ENCODE data around the gene ST7L. TPM values are rescaled to one million over a fixed set of nuclear protein-coding genes. Genes with fewer than 3 reads are reported as not detected.

ST7L gene
- total RNA-seq, 2 donors from 2014 or later = 10.5 to 14.5 TPM

DNA sequence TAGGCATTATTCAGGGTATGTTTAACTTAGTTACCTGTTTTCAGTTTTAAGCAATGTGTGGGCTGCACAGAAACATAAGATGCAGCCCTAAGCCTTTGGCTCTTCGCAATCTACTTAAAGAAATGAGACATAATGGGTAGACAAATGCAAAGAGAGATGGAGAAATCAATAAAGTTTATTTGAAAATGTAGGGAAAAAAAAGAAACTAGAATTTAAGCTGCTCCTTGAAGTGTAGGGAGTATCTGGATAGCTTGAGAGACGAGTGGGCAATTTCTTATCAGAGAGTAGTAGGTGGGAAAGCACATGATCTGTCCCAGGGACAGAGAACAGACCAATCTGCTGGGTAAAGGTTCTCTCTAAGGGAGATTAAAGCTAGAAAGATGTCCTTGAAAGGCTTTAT is 101.3 kb downstream of the ST7L start:
- Histone ChIP-seq H3K27me3 (no peaks in the 10 kb centered on the region), H3K27ac (peak overlapping the region; percentile 48 to 77), H3K4me1 (peaks cover 0 to 46% of the 10 kb centered on the region in 2 donors), H3K4me3 (no peak overlapping the region), H3K36me3 (peaks cover 5% of the 10 kb centered on the region), H3K9me3 (no peaks in the 10 kb centered on the region)
- no peak for DNase-seq (ENCODE audit: low spot score)
- TF ChIP-seq, protein P1, sequence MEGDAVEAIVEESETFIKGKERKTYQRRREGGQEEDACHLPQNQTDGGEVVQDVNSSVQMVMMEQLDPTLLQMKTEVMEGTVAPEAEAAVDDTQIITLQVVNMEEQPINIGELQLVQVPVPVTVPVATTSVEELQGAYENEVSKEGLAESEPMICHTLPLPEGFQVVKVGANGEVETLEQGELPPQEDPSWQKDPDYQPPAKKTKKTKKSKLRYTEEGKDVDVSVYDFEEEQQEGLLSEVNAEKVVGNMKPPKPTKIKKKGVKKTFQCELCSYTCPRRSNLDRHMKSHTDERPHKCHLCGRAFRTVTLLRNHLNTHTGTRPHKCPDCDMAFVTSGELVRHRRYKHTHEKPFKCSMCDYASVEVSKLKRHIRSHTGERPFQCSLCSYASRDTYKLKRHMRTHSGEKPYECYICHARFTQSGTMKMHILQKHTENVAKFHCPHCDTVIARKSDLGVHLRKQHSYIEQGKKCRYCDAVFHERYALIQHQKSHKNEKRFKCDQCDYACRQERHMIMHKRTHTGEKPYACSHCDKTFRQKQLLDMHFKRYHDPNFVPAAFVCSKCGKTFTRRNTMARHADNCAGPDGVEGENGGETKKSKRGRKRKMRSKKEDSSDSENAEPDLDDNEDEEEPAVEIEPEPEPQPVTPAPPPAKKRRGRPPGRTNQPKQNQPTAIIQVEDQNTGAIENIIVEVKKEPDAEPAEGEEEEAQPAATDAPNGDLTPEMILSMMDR (IDR thresholded peaks at IDR 0.05) = no peak

DNA sequence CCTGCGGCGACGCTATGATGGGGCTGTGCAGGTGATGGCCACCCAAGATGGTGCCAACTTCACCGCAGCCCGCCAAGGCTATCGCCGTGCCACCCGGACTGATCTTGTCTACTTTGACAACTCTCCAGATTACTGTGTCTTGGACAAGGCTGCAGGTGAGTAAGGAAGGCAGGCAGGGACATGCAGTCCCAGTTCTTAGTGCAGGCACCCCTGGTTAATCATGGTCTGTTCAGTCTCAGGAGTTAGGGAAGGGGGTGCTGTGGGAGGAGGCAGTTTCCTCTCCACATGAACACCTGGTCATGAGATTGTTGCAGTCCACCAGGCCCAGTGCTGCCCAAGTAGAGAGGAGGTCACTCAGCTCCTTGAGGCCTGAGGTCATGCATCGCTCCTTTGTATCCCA is 101.7 kb downstream of the ST7L start:
- TF ChIP-seq, protein P1 (IDR thresholded peaks at IDR 0.05) = no peak
- H3K4me3 ChIP-seq = no peak overlapping the region
- H3K27ac ChIP-seq = peak overlapping the region in 1 of 2 donors; percentile 77
- no peak for DNase-seq (ENCODE audit: low spot score)
- peaks cover 5% of the 10 kb centered on the region for H3K36me3 ChIP-seq
- H3K27me3 ChIP-seq = no peaks in the 10 kb centered on the region
- H3K4me1 ChIP-seq = peaks cover 0 to 46% of the 10 kb centered on the region in 2 donors
- no peaks in the 10 kb centered on the region for H3K9me3 ChIP-seq

DNA sequence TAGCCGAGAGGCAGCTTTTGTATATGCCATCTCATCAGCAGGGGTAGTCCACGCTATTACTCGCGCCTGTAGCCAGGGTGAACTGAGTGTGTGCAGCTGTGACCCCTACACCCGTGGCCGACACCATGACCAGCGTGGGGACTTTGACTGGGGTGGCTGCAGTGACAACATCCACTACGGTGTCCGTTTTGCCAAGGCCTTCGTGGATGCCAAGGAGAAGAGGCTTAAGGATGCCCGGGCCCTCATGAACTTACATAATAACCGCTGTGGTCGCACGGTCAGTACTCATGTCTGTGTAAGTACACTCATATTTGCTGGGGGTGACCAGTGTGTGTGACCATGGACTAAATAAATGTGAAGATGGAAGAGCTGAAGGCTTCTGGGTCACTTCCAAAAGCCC is 102.8 kb downstream of the ST7L start:
- H3K27me3 ChIP-seq = no peaks in the 10 kb centered on the region
- TF ChIP-seq, protein P1 (IDR thresholded peaks at IDR 0.05) = no peak
- peak overlapping the region in 1 of 2 donors; percentile 77 for H3K27ac ChIP-seq
- H3K36me3 ChIP-seq = peaks cover 5% of the 10 kb centered on the region
- DNase-seq (ENCODE audit: low spot score) = no peak
- peaks cover 0 to 46% of the 10 kb centered on the region in 2 donors for H3K4me1 ChIP-seq
- H3K9me3 ChIP-seq = no peaks in the 10 kb centered on the region
- no peak overlapping the region for H3K4me3 ChIP-seq

DNA sequence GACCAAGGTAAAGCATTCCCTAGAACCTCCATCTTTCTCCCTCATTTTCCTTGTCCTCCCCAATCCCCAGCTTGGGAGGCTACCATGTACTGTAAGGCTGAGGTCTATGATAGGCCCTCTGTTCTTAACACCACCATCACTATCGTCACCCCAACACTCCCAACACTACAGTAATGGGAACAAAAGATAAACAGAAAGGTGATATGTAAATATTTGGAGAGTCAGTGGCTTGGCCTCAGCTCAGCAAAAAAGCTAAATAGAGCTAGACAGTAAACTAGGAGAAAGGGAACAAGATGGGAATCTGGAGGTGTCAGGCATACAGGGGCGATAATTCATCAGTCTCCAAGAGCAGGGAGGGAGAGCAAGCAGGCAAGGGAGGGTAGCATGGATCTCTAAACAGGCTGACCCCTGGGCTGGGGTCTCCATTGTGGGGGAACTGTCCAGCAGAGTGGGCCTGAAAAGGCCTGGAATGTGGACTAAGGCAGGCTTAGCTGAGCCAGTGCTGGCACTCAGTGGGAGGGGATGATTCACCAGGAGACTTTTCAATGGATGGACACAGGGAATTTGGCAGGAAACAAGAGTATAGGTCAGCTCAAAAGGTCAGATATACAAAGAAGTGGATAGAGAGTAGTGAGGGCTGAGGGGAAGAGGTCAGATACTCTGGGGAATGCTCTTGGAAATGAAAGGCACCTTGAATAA is 103.5 kb downstream of the ST7L start:
- peak overlapping the region in 1 of 2 donors; percentile 77 for H3K27ac ChIP-seq
- no peaks in the 10 kb centered on the region for H3K9me3 ChIP-seq
- H3K4me3 ChIP-seq = no peak overlapping the region
- H3K36me3 ChIP-seq = peaks cover 3% of the 10 kb centered on the region
- TF ChIP-seq, protein P1 (IDR thresholded peaks at IDR 0.05) = no peak
- DNase-seq (ENCODE audit: low spot score) = no peak
- H3K4me1 ChIP-seq = peaks cover 0 to 46% of the 10 kb centered on the region in 2 donors
- no peaks in the 10 kb centered on the region for H3K27me3 ChIP-seq

DNA sequence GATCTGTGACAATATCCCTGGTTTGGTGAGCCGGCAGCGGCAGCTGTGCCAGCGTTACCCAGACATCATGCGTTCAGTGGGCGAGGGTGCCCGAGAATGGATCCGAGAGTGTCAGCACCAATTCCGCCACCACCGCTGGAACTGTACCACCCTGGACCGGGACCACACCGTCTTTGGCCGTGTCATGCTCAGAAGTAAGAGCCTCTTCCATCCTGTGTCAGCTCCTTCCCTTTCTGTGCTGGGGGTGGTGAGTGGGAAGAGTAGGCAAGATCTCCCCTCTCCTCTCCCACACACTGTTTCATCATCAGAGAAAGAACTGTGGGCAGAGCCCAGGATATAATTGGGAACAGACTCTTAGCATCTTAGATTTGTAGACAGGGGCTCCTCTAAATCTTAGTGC is 104.0 kb downstream of the ST7L start:
- H3K36me3 ChIP-seq = no peaks in the 10 kb centered on the region
- no peak overlapping the region for H3K4me3 ChIP-seq
- TF ChIP-seq, protein P1 (IDR thresholded peaks at IDR 0.05) = no peak
- H3K4me1 ChIP-seq = peaks cover 0 to 46% of the 10 kb centered on the region in 2 donors
- no peaks in the 10 kb centered on the region for H3K27me3 ChIP-seq
- no peak for DNase-seq (ENCODE audit: low spot score)
- H3K27ac ChIP-seq = no peak overlapping the region
- H3K9me3 ChIP-seq = no peaks in the 10 kb centered on the region
